Measurements from ENCODE around the gene ACOT9. TPM values are rescaled to one million over a fixed set of nuclear protein-coding genes. Genes with fewer than 3 reads are reported as not detected.

The ACOT9 gene
- total RNA-seq, 4 donors from 2014 or later: 46.3 to 63.8 (median 52.3) TPM

GRCh38 chrX:23759821-23760220, 16.7 kb upstream of the ACOT9 start:
- no peak for TF ChIP-seq POLR2AphosphoS5 (IDR thresholded peaks at IDR 0.05)
- TF ChIP-seq POLR2A (IDR thresholded peaks at IDR 0.05; ENCODE audit: low read depth): no peak
- TF ChIP-seq, protein P1, sequence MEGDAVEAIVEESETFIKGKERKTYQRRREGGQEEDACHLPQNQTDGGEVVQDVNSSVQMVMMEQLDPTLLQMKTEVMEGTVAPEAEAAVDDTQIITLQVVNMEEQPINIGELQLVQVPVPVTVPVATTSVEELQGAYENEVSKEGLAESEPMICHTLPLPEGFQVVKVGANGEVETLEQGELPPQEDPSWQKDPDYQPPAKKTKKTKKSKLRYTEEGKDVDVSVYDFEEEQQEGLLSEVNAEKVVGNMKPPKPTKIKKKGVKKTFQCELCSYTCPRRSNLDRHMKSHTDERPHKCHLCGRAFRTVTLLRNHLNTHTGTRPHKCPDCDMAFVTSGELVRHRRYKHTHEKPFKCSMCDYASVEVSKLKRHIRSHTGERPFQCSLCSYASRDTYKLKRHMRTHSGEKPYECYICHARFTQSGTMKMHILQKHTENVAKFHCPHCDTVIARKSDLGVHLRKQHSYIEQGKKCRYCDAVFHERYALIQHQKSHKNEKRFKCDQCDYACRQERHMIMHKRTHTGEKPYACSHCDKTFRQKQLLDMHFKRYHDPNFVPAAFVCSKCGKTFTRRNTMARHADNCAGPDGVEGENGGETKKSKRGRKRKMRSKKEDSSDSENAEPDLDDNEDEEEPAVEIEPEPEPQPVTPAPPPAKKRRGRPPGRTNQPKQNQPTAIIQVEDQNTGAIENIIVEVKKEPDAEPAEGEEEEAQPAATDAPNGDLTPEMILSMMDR (IDR thresholded peaks at IDR 0.05): no peak
- TF ChIP-seq EP300 (IDR thresholded peaks at IDR 0.05): no peak
- Histone ChIP-seq H3K9me3 (peaks cover 0 to 5% (median 0%) of the 10 kb centered on the region in 4 donors), H3K4me3 (no peak overlapping the region), H3K27me3 (peaks cover 0 to 5% (median 0%) of the 10 kb centered on the region in 4 donors), H3K4me1 (no peaks in the 10 kb centered on the region), H3K27ac (replicated peaks in 1 of 4) (no peak overlapping the region), H3K36me3 (no peaks in the 10 kb centered on the region)
- WGBS: 89% methylated on average over 2 of the region's 2 CpGs
- no peak for DNase-seq (ENCODE audit: extremely low spot score)
- intact Hi-C loops (cut with DNase I): no loop called here

GRCh38 chrX:23756165-23756564, 13.1 kb upstream of the ACOT9 start:
- H3K27me3 ChIP-seq: peaks cover 0 to 5% (median 0%) of the 10 kb centered on the region in 4 donors
- H3K9me3 ChIP-seq: no peaks in the 10 kb centered on the region
- H3K4me3 ChIP-seq: no peak overlapping the region
- TF ChIP-seq EP300 (IDR thresholded peaks at IDR 0.05): no peak
- no peak for TF ChIP-seq POLR2AphosphoS5 (IDR thresholded peaks at IDR 0.05)
- no peak for TF ChIP-seq POLR2A (IDR thresholded peaks at IDR 0.05; ENCODE audit: low read depth)
- TF ChIP-seq, protein P1 (IDR thresholded peaks at IDR 0.05): peak in 2 of 3 experiments; percentile 39 to 41
- no peaks in the 10 kb centered on the region for H3K36me3 ChIP-seq
- peaks cover 0 to 9% (median 2%) of the 10 kb centered on the region in 4 donors for H3K4me1 ChIP-seq
- WGBS: 16% methylated on average over 4 of the region's 4 CpGs
- no peak overlapping the region for H3K27ac ChIP-seq (replicated peaks in 1 of 4)
- intact Hi-C loops (cut with DNase I): no loop called here
- DNase-seq (ENCODE audit: extremely low spot score): no peak

- Histone ChIP-seq H3K36me3 (no peaks in the 10 kb centered on the region), H3K4me1 (peaks cover 0 to 9% (median 2%) of the 10 kb centered on the region in 4 donors), H3K27me3 (peaks cover 0 to 5% (median 0%) of the 10 kb centered on the region in 4 donors), H3K27ac (replicated peaks in 1 of 4) (no peak overlapping the region), H3K9me3 (no peaks in the 10 kb centered on the region), H3K4me3 (no peak overlapping the region)
- no peak for DNase-seq (ENCODE audit: extremely low spot score)
- no peak for TF ChIP-seq EP300 (IDR thresholded peaks at IDR 0.05)
- no peak for TF ChIP-seq POLR2AphosphoS5 (IDR thresholded peaks at IDR 0.05)
- TF ChIP-seq, protein P1 (IDR thresholded peaks at IDR 0.05): no peak
- no peak for TF ChIP-seq POLR2A (IDR thresholded peaks at IDR 0.05; ENCODE audit: low read depth)
- WGBS: 69% methylated on average over 1 of the region's 1 CpG
- intact Hi-C loops (cut with DNase I): no loop called here
Observed at GRCh38 chrX:23754664-23755063, 11.6 kb upstream of the ACOT9 start.

DNA sequence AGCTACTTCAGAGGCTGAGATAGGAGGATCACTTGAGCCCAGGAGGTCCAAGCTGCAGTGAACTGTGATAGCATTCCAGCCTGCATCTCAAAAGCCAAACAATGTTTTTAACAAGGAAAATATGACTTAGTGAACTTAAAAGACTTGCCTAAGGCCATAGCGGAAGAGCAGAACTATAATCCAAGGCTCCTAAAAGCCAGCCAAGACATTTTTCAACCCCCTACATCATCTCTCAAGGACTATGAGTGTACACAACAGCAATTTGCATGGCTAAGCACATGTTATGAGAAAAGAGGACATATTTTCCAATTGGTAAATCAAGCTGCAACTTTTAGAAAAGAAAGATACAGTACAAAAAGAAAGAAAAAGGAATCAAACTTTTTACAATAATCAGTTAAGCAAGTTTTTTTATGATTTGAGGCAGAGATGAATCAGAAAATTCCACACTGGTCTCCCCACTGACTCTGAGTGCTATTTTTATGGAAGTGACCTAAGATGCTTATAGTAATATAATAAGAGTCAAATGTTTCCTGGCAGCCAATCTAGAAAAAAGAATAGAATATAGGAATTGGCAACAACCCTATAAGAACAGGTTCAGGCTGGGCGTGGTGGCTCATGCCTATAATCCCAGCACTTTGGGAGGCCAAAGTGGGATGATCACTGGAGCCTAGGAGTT, 9.8 kb upstream of the ACOT9 start:
- Histone ChIP-seq H3K27ac (replicated peaks in 1 of 4) (peak overlapping the region in 3 of 4 donors; percentile 12 to 65 (median 36)), H3K4me1 (peaks cover 0 to 9% (median 2%) of the 10 kb centered on the region in 4 donors), H3K27me3 (peaks cover 0 to 5% (median 0%) of the 10 kb centered on the region in 4 donors), H3K4me3 (no peak overlapping the region), H3K9me3 (no peaks in the 10 kb centered on the region), H3K36me3 (no peaks in the 10 kb centered on the region)
- TF ChIP-seq, protein P1 (IDR thresholded peaks at IDR 0.05): no peak
- no peak for TF ChIP-seq EP300 (IDR thresholded peaks at IDR 0.05)
- no peak for TF ChIP-seq POLR2AphosphoS5 (IDR thresholded peaks at IDR 0.05)
- no peak for TF ChIP-seq POLR2A (IDR thresholded peaks at IDR 0.05; ENCODE audit: low read depth)
- intact Hi-C loops (cut with DNase I): no loop called here
- WGBS: 44% methylated on average over 2 of the region's 2 CpGs
- DNase-seq (ENCODE audit: extremely low spot score): no peak

Measured in esophagus muscularis mucosa (tissue), 4 donors.